ENCODE results near the gene SMOC1.
"Not testable (repeated sequence)": the region's sequence is repeated elsewhere in the genome, so short reads cannot be mapped to it uniquely, and the experiment has no call there.

The SMOC1 gene

GRCh38 chr14:69903046-69903445 is 23.8 kb downstream of the SMOC1 start:
- not testable (repeated sequence) for H3K27ac ChIP-seq (ENCODE audit: low read length); H3K4me3 ChIP-seq (ENCODE audit: low read length); H3K36me3 ChIP-seq (ENCODE audit: insufficient read depth, low read depth, low read length)

GRCh38 chr14:69904246-69904645 is 25.0 kb downstream of the SMOC1 start:
- no peak overlapping the region for H3K9ac ChIP-seq (ENCODE audit: low read depth, low read length)
- no peaks in the 10 kb centered on the region for H3K4me1 ChIP-seq (ENCODE audit: insufficient read depth, low read length)
- H3K4me3 ChIP-seq (ENCODE audit: low read length): no peak overlapping the region
- H3K27me3 ChIP-seq (ENCODE audit: insufficient read depth, low read length): no peaks in the 10 kb centered on the region
- H3K36me3 ChIP-seq (ENCODE audit: insufficient read depth, low read depth, low read length): no peaks in the 10 kb centered on the region
- H3K9me3 ChIP-seq (ENCODE audit: insufficient read depth, low read depth, low read length): peaks cover 5% of the 10 kb centered on the region; the same call in 1 of the 2 replicates
- no peak overlapping the region for H3K27ac ChIP-seq (ENCODE audit: low read length)

More at GRCh38 chr14:69903046-69903445, 23.8 kb downstream of the SMOC1 start:
- H3K27me3 ChIP-seq (ENCODE audit: insufficient read depth, low read length); H3K9ac ChIP-seq (ENCODE audit: low read depth, low read length); H3K9me3 ChIP-seq (ENCODE audit: insufficient read depth, low read depth, low read length); H3K4me1 ChIP-seq (ENCODE audit: insufficient read depth, low read length): not testable (repeated sequence)

GRCh38 chr14:69906201-69906600 is 27.0 kb downstream of the SMOC1 start:
- no peaks in the 10 kb centered on the region for H3K4me1 ChIP-seq (ENCODE audit: insufficient read depth, low read length)
- no peak overlapping the region for H3K27ac ChIP-seq (ENCODE audit: low read length)
- H3K9me3 ChIP-seq (ENCODE audit: insufficient read depth, low read depth, low read length): peaks cover 5% of the 10 kb centered on the region; the same call in 1 of the 2 replicates
- no peak overlapping the region for H3K9ac ChIP-seq (ENCODE audit: low read depth, low read length)
- H3K4me3 ChIP-seq (ENCODE audit: low read length): no peak overlapping the region
- H3K27me3 ChIP-seq (ENCODE audit: insufficient read depth, low read length): no peaks in the 10 kb centered on the region
- no peaks in the 10 kb centered on the region for H3K36me3 ChIP-seq (ENCODE audit: insufficient read depth, low read depth, low read length)

GRCh38 chr14:69909826-69910550 is 30.8 kb downstream of the SMOC1 start:
- H3K27ac ChIP-seq (ENCODE audit: low read length): no peak overlapping the region
- no peaks in the 10 kb centered on the region for H3K36me3 ChIP-seq (ENCODE audit: insufficient read depth, low read depth, low read length)
- no peaks in the 10 kb centered on the region for H3K9me3 ChIP-seq (ENCODE audit: insufficient read depth, low read depth, low read length)
- H3K4me3 ChIP-seq (ENCODE audit: low read length): no peak overlapping the region
- no peak overlapping the region for H3K9ac ChIP-seq (ENCODE audit: low read depth, low read length)
- H3K4me1 ChIP-seq (ENCODE audit: insufficient read depth, low read length): no peaks in the 10 kb centered on the region
- H3K27me3 ChIP-seq (ENCODE audit: insufficient read depth, low read length): no peaks in the 10 kb centered on the region

GRCh38 chr14:69910871-69911270 is 31.7 kb downstream of the SMOC1 start:
- H3K4me3 ChIP-seq (ENCODE audit: low read length): no peak overlapping the region
- H3K9me3 ChIP-seq (ENCODE audit: insufficient read depth, low read depth, low read length): no peaks in the 10 kb centered on the region
- H3K36me3 ChIP-seq (ENCODE audit: insufficient read depth, low read depth, low read length): no peaks in the 10 kb centered on the region
- no peak overlapping the region for H3K27ac ChIP-seq (ENCODE audit: low read length)
- H3K9ac ChIP-seq (ENCODE audit: low read depth, low read length): no peak overlapping the region
- no peaks in the 10 kb centered on the region for H3K4me1 ChIP-seq (ENCODE audit: insufficient read depth, low read length)
- H3K27me3 ChIP-seq (ENCODE audit: insufficient read depth, low read length): no peaks in the 10 kb centered on the region

GRCh38 chr14:69913686-69914085 is 34.5 kb downstream of the SMOC1 start:
- Histone ChIP-seq H3K4me3 (ENCODE audit: low read length) (no peak overlapping the region), H3K27ac (ENCODE audit: low read length) (no peak overlapping the region), H3K9me3 (ENCODE audit: insufficient read depth, low read depth, low read length) (no peaks in the 10 kb centered on the region), H3K9ac (ENCODE audit: low read depth, low read length) (no peak overlapping the region), H3K4me1 (ENCODE audit: insufficient read depth, low read length) (no peaks in the 10 kb centered on the region), H3K27me3 (ENCODE audit: insufficient read depth, low read length) (no peaks in the 10 kb centered on the region), H3K36me3 (ENCODE audit: insufficient read depth, low read depth, low read length) (no peaks in the 10 kb centered on the region)

GRCh38 chr14:69916396-69916795 is 37.2 kb downstream of the SMOC1 start:
- Histone ChIP-seq H3K27me3 (ENCODE audit: insufficient read depth, low read length) (no peaks in the 10 kb centered on the region), H3K9ac (ENCODE audit: low read depth, low read length) (no peak overlapping the region), H3K4me1 (ENCODE audit: insufficient read depth, low read length) (no peaks in the 10 kb centered on the region), H3K27ac (ENCODE audit: low read length) (no peak overlapping the region), H3K36me3 (ENCODE audit: insufficient read depth, low read depth, low read length) (no peaks in the 10 kb centered on the region), H3K4me3 (ENCODE audit: low read length) (no peak overlapping the region), H3K9me3 (ENCODE audit: insufficient read depth, low read depth, low read length) (no peaks in the 10 kb centered on the region)

- H3K27me3 ChIP-seq (ENCODE audit: insufficient read depth, low read length): no peaks in the 10 kb centered on the region
- H3K9me3 ChIP-seq (ENCODE audit: insufficient read depth, low read depth, low read length): no peaks in the 10 kb centered on the region
- H3K4me1 ChIP-seq (ENCODE audit: insufficient read depth, low read length): no peaks in the 10 kb centered on the region
- no peak overlapping the region for H3K27ac ChIP-seq (ENCODE audit: low read length)
- no peak overlapping the region for H3K4me3 ChIP-seq (ENCODE audit: low read length)
- H3K9ac ChIP-seq (ENCODE audit: low read depth, low read length): no peak overlapping the region
- H3K36me3 ChIP-seq (ENCODE audit: insufficient read depth, low read depth, low read length): no peaks in the 10 kb centered on the region
Observed at GRCh38 chr14:69917287-69917686, 38.1 kb downstream of the SMOC1 start.

GRCh38 chr14:69919815-69920214 is 40.6 kb downstream of the SMOC1 start:
- H3K27me3 ChIP-seq (ENCODE audit: insufficient read depth, low read length): no peaks in the 10 kb centered on the region
- H3K9ac ChIP-seq (ENCODE audit: low read depth, low read length): no peak overlapping the region

GRCh38 chr14:69921052-69921451 is 41.8 kb downstream of the SMOC1 start:
- H3K4me3 ChIP-seq (ENCODE audit: low read length): no peak overlapping the region
- no peaks in the 10 kb centered on the region for H3K4me1 ChIP-seq (ENCODE audit: insufficient read depth, low read length)
- H3K9ac ChIP-seq (ENCODE audit: low read depth, low read length): no peak overlapping the region
- H3K36me3 ChIP-seq (ENCODE audit: insufficient read depth, low read depth, low read length): no peaks in the 10 kb centered on the region
- no peaks in the 10 kb centered on the region for H3K9me3 ChIP-seq (ENCODE audit: insufficient read depth, low read depth, low read length)
- no peak overlapping the region for H3K27ac ChIP-seq (ENCODE audit: low read length)
- no peaks in the 10 kb centered on the region for H3K27me3 ChIP-seq (ENCODE audit: insufficient read depth, low read length)

More at GRCh38 chr14:69919815-69920214, 40.6 kb downstream of the SMOC1 start:
- Histone ChIP-seq H3K4me3 (ENCODE audit: low read length) (no peak overlapping the region), H3K36me3 (ENCODE audit: insufficient read depth, low read depth, low read length) (no peaks in the 10 kb centered on the region), H3K4me1 (ENCODE audit: insufficient read depth, low read length) (no peaks in the 10 kb centered on the region), H3K27ac (ENCODE audit: low read length) (no peak overlapping the region), H3K9me3 (ENCODE audit: insufficient read depth, low read depth, low read length) (no peaks in the 10 kb centered on the region)

- Histone ChIP-seq H3K4me3 (ENCODE audit: low read length) (no peak overlapping the region), H3K27me3 (ENCODE audit: insufficient read depth, low read length) (no peaks in the 10 kb centered on the region; the same call in 1 of the 2 replicates), H3K9me3 (ENCODE audit: insufficient read depth, low read depth, low read length) (no peaks in the 10 kb centered on the region), H3K9ac (ENCODE audit: low read depth, low read length) (no peak overlapping the region), H3K36me3 (ENCODE audit: insufficient read depth, low read depth, low read length) (no peaks in the 10 kb centered on the region), H3K4me1 (ENCODE audit: insufficient read depth, low read length) (no peaks in the 10 kb centered on the region), H3K27ac (ENCODE audit: low read length) (no peak overlapping the region)
Observed at GRCh38 chr14:69922198-69922597, 43.0 kb downstream of the SMOC1 start.

- Histone ChIP-seq H3K27me3 (ENCODE audit: insufficient read depth, low read length) (no peaks in the 10 kb centered on the region; the same call in 1 of the 2 replicates), H3K9ac (ENCODE audit: low read depth, low read length) (no peak overlapping the region), H3K4me3 (ENCODE audit: low read length) (no peak overlapping the region), H3K27ac (ENCODE audit: low read length) (no peak overlapping the region), H3K36me3 (ENCODE audit: insufficient read depth, low read depth, low read length) (no peaks in the 10 kb centered on the region), H3K4me1 (ENCODE audit: insufficient read depth, low read length) (no peaks in the 10 kb centered on the region), H3K9me3 (ENCODE audit: insufficient read depth, low read depth, low read length) (no peaks in the 10 kb centered on the region)
Observed at GRCh38 chr14:69924201-69924600, 45.0 kb downstream of the SMOC1 start.

All from iPS-20b (cell line).